GM12801 (cell line): ENCODE data around the gene RAPGEF5.

ENCODE experiments used
- TF ChIP-seq, protein P1 (sequence below): IDR thresholded peaks from one replicate; pipeline ENCODE4 v1.5.1; 2011; ENCODE audit warnings: control low read depth; ENCODE audit not compliant: insufficient read length; ENCODE audit errors: extremely low read depth

RAPGEF5 gene, protein sequence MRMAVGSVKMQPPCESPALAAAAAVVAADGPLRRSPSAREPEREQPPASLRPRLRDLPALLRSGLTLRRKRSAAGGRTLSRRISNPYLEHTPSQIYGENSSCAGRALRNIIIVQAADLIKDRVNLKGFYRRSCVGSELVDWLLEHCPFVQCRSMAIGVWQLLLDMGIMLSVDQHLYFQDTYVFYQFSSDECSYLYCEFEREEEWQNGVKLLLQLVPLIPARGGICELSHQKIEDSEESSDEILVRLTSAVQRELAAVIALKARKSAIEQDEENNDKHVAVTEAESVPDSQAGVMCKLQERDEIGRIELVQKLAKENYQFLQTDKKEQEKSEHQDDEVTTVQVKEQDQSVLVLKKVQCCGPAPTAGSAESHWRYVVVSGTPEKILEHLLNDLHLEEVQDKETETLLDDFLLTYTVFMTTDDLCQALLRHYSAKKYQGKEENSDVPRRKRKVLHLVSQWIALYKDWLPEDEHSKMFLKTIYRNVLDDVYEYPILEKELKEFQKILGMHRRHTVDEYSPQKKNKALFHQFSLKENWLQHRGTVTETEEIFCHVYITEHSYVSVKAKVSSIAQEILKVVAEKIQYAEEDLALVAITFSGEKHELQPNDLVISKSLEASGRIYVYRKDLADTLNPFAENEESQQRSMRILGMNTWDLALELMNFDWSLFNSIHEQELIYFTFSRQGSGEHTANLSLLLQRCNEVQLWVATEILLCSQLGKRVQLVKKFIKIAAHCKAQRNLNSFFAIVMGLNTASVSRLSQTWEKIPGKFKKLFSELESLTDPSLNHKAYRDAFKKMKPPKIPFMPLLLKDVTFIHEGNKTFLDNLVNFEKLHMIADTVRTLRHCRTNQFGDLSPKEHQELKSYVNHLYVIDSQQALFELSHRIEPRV

GRCh38 chr7:22356701-22357310, at the start of gene RAPGEF5:
RAPGEF5 (minus strand) TSS chr7:22357154; CDS start chr7:22357060, 94 bp downstream.
- TF ChIP-seq, protein P1, sequence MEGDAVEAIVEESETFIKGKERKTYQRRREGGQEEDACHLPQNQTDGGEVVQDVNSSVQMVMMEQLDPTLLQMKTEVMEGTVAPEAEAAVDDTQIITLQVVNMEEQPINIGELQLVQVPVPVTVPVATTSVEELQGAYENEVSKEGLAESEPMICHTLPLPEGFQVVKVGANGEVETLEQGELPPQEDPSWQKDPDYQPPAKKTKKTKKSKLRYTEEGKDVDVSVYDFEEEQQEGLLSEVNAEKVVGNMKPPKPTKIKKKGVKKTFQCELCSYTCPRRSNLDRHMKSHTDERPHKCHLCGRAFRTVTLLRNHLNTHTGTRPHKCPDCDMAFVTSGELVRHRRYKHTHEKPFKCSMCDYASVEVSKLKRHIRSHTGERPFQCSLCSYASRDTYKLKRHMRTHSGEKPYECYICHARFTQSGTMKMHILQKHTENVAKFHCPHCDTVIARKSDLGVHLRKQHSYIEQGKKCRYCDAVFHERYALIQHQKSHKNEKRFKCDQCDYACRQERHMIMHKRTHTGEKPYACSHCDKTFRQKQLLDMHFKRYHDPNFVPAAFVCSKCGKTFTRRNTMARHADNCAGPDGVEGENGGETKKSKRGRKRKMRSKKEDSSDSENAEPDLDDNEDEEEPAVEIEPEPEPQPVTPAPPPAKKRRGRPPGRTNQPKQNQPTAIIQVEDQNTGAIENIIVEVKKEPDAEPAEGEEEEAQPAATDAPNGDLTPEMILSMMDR: no peak

DNA sequence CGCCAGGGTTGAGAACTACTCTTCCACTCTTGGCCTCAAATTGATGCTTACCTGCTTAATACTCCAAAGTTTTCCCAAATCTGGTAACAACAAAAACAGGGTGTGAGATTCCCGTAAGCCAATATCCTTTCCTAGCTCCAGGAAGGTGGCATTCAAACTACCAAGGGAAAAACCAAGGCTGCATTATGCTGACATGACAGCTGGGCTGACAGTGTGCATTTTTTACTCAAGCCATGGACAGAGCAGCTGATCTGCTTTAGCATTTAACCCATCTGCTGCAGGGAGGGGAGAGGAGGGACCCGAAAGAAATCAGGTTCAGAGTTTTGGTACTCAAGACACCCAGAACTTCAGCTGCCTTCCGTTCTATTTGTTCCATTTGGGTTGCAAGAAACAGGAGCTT, 49.8 kb upstream of the RAPGEF5 start:
- TF ChIP-seq, protein P1: no peak

DNA sequence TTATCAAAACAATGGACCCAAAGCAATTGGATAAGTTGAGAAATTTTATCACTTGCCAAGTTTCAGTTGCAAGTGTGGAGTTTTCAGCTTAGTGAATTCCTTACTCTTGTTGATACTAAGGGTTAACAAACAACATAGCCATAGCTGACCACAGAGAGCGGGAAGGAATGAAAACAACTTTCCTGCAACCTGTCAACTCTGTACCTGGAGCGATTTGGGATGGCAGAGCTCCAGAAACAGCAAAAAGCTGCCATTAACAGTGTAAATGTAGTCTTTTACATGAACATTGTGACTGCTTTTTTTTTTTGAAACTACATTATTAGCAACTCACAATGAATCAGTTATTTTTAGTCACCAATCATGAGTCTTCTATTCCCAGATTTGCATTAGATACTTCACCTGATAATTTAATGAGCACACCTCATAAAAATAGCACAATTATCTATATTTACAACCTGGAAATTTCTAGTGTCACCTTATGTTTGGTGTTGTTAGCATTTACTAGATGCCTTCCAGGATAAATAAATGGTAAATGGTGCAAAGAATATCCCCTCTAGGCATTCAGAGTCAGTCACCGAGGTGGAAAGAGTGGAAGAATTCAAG, 47.6 kb upstream of the RAPGEF5 start:
- TF ChIP-seq, protein P1: no peak

- TF ChIP-seq, protein P1: no peak
These were observed 46.4 kb upstream of the RAPGEF5 start for GRCh38 chr7:22403344-22403743.

DNA sequence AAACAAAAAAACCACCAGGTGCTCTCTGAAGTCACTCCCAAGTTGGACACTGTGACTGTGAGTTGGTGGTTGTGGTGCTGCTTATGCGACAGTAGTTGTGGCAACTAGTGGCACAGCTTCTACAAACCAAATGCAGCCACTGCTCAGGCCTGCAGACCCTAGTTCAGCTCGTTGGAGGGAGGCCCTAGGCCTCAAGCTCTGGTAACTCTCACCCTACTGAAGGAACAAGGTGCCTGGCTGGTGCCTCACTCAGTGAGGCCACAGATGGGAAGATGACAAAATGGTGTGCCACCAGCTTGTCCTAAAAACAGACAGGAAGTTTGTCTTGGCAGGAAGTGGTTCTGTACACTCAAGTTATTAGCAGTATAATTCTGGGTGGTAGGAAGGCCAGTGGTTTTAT, 45.3 kb upstream of the RAPGEF5 start:
- TF ChIP-seq, protein P1: no peak

GRCh38 chr7:22400936-22401553, 44.1 kb upstream of the RAPGEF5 start:
- TF ChIP-seq, protein P1: no peak
